NB4 (cell line): Measurements from ENCODE around the gene TCP11L1.
"Not testable (repeated sequence)": the region's sequence is repeated elsewhere in the genome, so short reads cannot be mapped to it uniquely, and the experiment has no call there.

Experiments
- POLR2A ChIP-seq: IDR thresholded peaks from 2 replicates; pipeline ENCODE4 v1.6.1; 2011; ENCODE audit warnings: mild to moderate bottlenecking; ENCODE audit not compliant: insufficient read length; ENCODE audit errors: extremely low read depth
- TF ChIP-seq, protein P1 (sequence below): IDR thresholded peaks from one replicate; pipeline ENCODE4 v1.5.1; 2012; ENCODE audit warnings: low read depth, low read length

DNA sequence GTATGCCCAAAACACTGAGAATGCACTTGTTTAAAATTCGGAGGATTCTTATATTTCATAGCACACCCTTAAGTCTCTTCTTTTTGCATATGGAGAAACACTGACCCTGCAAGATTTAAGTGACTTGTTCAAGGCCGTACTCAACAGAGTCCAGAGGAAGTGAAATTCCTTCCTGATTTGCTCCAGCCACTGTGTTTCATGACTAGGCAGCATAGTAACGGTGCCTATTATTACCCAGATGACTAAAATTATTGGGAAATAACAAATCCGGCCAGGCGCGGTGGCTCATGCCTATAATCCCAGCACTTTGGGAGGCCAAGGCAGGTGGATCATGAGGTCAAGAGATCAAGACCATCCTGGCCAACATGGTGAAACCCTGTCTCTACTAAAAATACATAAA, 9.3 kb downstream of the TCP11L1 start:
- TF ChIP-seq, protein P1, sequence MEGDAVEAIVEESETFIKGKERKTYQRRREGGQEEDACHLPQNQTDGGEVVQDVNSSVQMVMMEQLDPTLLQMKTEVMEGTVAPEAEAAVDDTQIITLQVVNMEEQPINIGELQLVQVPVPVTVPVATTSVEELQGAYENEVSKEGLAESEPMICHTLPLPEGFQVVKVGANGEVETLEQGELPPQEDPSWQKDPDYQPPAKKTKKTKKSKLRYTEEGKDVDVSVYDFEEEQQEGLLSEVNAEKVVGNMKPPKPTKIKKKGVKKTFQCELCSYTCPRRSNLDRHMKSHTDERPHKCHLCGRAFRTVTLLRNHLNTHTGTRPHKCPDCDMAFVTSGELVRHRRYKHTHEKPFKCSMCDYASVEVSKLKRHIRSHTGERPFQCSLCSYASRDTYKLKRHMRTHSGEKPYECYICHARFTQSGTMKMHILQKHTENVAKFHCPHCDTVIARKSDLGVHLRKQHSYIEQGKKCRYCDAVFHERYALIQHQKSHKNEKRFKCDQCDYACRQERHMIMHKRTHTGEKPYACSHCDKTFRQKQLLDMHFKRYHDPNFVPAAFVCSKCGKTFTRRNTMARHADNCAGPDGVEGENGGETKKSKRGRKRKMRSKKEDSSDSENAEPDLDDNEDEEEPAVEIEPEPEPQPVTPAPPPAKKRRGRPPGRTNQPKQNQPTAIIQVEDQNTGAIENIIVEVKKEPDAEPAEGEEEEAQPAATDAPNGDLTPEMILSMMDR: not testable (repeated sequence)
- not testable (repeated sequence) for TF ChIP-seq POLR2A
